SJSA1 (cell line): ENCODE results near the gene CCDC85B. TPM values are rescaled to one million over a fixed set of nuclear protein-coding genes. Genes with fewer than 3 reads are reported as not detected.

ENCODE experiments used
- DNase-seq, 2 experiments: peaks; one replicate each; pipeline ENCODE4 v3.0.0-alpha.2; 2015 to 2020; ENCODE audit warnings: low spot score in 2 of 2, low read depth in 1 of 2
- H3K27ac ChIP-seq: fragments of 250-450 bp; sonication (Bioruptor Pico); 2 replicates; pipeline ENCODE4 v1.5.1; 2020; ENCODE audit warnings: mild to moderate bottlenecking, moderate library complexity
- H3K27me3 ChIP-seq: fragments of 250-450 bp; sonication (Bioruptor Pico); replicated peaks from 2 replicates; pipeline ENCODE4 v1.5.1; 2020; ENCODE audit warnings: mild to moderate bottlenecking, moderate library complexity
- H3K36me3 ChIP-seq: fragments of 250-450 bp; sonication (Bioruptor Pico); 2 replicates; pipeline ENCODE4 v1.5.1; 2020; ENCODE audit warnings: mild to moderate bottlenecking
- H3K4me1 ChIP-seq: fragments of 250-450 bp; sonication (Bioruptor Pico); replicated peaks from 2 replicates; pipeline ENCODE4 v1.6.1; 2021; ENCODE audit warnings: mild to moderate bottlenecking
- H3K4me3 ChIP-seq: fragments of 250-450 bp; sonication (Bioruptor Pico); 2 replicates; pipeline ENCODE4 v1.5.1; 2020; ENCODE audit warnings: mild to moderate bottlenecking
- H3K9me3 ChIP-seq: fragments of 250-450 bp; sonication (Bioruptor Pico); replicated peaks from 2 replicates; pipeline ENCODE4 v1.5.1; 2020; ENCODE audit warnings: mild to moderate bottlenecking
- total RNA-seq: library from RNA; depleted of rRNA; stranded (reverse); fragments of >200 nt; shearing (Covaris generic); gene quantifications from 2 replicates; pipeline ENCODE4 v1.2.3, GENCODE V29; 2014

Gene CCDC85B
- total RNA-seq, 1 experiment from 2014 or later, result 94.0 TPM

DNA sequence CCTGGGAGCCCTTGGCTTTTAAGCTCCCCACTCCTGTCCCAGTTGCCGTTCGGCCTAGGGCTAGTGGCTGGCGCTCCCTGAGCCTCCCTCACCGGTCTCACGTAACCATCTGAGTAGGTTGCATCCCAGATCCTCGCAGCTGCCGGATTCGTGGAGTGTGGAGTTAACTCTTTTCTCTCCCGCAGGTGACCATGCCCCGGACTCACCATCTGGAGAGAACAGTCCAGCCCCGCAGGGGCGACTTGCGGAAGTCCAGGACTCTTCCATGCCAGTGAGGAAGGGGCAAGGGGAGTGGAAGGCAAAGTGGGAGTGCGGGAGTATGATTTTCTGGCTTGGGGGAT lies 29.3 kb upstream of the CCDC85B start:
- Histone ChIP-seq H3K4me3 (peak overlapping the region; percentile 93), H3K36me3 (peaks cover 76% of the 10 kb centered on the region)
- DNase-seq, result peak in 1 of 2 experiments; percentile 66

DNA sequence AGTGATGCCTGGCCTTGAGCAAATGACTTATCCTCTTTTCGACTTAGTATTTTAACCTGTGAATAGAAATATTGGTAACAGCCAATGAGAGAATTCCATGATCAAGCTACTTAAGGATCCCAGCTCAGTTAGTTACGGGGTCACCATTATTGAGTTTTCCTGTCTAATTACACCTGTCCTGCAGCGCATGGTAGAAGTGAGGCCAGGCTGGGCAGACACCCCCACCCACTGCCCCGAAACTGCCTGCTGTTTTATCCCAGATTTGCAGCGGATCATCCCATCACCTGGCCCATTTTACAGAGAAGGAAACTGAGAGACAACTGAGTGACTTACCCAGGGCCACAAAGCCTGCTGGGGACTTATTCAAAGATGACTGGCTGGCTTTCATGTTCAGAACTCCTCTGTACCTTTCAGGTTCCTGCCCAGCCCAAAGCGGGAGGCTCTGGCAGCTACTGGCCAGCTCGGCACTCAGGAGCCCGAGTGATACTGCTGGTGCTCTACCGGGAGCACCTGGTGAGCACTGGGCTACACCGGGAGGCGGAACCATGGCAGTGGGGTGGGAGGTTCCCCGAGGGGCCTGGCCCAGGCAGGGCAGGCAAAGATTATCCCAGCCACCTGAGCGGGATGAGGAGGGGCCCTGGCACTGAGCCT lies 28.8 kb upstream of the CCDC85B start:
- peaks cover 76% of the 10 kb centered on the region for H3K36me3 ChIP-seq
- peak overlapping the region; percentile 93 for H3K4me3 ChIP-seq
- H3K9me3 ChIP-seq, result peaks cover 3% of the 10 kb centered on the region
- peak in 1 of 2 experiments; percentile 64 for DNase-seq
- no peak overlapping the region for H3K27ac ChIP-seq
- H3K4me1 ChIP-seq, result peaks cover 23% of the 10 kb centered on the region
- no peaks in the 10 kb centered on the region for H3K27me3 ChIP-seq

More for the DNA sequence above, 29.3 kb upstream of the CCDC85B start:
- H3K27me3 ChIP-seq, result no peaks in the 10 kb centered on the region
- H3K9me3 ChIP-seq, result peaks cover 3% of the 10 kb centered on the region
- H3K4me1 ChIP-seq, result peaks cover 28% of the 10 kb centered on the region
- H3K27ac ChIP-seq, result peak overlapping the region; percentile 81

DNA sequence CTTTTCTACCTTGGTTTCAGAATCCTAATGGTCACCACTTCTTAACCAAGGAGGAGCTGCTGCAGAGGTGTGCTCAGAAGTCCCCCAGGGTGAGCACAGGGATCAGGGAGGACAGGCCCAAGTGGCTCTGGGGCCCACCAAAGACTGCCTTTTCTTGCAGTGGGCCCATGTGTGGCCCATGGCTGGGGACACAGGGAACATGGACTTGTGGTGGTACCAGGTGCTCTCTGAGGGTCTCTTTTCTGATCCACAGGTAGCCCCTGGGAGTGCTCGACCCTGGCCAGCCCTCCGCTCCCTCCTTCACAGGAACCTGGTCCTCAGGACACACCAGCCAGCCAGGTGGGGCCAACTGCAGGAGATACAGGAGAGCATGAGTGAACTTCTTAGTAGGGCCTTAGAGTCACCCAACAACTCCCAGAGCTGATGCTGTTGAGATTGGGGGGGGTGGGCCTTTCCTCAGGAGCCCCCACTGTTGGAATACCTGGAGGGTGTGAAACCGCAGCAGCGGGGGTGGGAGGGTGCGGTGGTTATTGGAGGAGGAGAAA lies 28.2 kb upstream of the CCDC85B start:
- peak in 1 of 2 experiments; percentile 57 for DNase-seq
- Histone ChIP-seq H3K27ac (no peak overlapping the region), H3K27me3 (no peaks in the 10 kb centered on the region), H3K36me3 (peaks cover 76% of the 10 kb centered on the region), H3K4me1 (peaks cover 22% of the 10 kb centered on the region), H3K4me3 (no peak overlapping the region), H3K9me3 (peaks cover 1% of the 10 kb centered on the region)

DNA sequence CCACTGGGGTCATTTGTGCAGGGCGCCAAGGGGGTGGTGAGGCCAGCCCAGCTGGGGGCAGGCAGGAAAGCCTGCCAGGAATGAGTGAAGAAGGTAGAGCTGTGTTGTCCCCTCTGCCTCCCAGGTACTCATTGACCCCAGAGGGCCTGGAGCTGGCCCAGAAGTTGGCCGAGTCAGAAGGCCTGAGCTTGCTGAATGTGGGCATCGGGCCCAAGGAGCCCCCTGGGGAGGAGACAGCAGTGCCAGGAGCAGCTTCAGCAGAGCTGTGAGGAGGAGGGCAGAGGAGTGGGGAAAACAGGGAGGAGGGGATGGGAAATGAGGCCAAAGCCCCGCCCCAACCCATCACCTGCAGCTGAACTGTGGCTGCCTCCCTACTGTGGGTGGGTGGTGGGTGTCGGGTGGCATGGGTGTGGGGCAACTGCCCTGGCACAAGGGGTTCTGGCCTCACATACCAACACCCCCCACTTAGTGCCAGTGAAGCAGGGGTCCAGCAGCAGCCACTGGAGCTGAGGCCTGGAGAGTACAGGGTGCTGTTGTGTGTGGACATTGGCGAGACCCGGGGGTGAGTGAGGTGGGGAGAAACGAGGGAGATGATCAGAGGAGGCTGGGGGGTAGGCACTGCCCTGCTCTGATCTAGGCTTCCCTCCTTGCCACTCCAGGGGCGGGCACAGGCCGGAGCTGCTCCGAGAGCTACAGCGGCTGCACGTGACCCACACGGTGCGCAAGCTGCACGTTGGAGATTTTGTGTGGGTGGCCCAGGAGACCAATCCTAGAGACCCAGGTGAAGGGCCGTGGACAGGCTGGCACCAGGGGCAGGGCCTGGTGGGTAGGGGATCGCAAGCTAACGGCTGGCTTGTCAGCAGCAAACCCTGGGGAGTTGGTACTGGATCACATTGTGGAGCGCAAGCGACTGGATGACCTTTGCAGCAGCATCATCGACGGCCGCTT lies 27.3 kb upstream of the CCDC85B start:
- peaks cover 22% of the 10 kb centered on the region for H3K4me1 ChIP-seq
- peaks cover 78% of the 10 kb centered on the region for H3K36me3 ChIP-seq
- no peak overlapping the region for H3K27ac ChIP-seq
- no peaks in the 10 kb centered on the region for H3K9me3 ChIP-seq
- no peak overlapping the region for H3K4me3 ChIP-seq
- DNase-seq, result peak in 1 of 2 experiments; percentile 55
- H3K27me3 ChIP-seq, result no peaks in the 10 kb centered on the region

DNA sequence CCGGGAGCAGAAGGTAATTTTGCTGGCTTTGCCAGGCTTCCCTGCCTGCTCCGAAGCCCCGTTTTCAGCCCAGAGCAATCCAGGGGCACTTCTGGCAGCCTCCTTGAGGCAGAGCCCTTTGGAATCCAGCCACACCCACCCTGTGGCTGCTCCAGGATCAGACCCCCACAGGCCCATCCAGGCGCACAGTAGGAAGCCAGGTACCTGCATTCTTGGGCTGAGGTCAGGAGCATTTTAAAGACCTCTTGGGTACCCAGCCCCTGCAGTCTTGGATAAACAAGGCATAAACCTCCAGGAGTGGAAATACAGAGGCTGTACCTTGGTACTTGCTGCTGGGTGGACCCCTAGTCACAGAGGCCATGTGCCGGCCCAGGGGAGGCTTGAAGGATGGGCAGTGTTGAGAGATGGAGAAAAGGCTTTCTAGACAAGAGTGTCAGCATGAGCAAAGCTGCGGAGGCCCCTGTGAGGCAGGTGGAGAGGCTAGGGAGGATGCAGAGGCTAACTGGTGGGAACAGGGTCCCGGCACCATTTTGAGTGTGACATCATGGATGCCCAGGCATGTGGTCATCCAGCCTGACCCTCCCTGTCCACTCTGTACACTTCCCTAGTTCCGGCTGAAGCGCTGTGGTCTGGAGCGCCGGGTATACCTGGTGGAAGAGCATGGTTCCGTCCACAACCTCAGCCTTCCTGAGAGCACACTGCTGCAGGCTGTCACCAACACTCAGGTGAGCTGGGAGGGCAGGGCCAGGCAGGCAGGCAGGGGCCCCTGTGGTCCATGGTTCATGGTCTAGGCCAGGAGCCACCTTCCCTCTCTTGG lies 26.4 kb upstream of the CCDC85B start:
- no peaks in the 10 kb centered on the region for H3K27me3 ChIP-seq
- H3K27ac ChIP-seq, result no peak overlapping the region
- H3K4me1 ChIP-seq, result peaks cover 18% of the 10 kb centered on the region
- H3K9me3 ChIP-seq, result no peaks in the 10 kb centered on the region
- peaks cover 87% of the 10 kb centered on the region for H3K36me3 ChIP-seq
- peak; percentile 1 to 56 for DNase-seq
- no peak overlapping the region for H3K4me3 ChIP-seq

DNA sequence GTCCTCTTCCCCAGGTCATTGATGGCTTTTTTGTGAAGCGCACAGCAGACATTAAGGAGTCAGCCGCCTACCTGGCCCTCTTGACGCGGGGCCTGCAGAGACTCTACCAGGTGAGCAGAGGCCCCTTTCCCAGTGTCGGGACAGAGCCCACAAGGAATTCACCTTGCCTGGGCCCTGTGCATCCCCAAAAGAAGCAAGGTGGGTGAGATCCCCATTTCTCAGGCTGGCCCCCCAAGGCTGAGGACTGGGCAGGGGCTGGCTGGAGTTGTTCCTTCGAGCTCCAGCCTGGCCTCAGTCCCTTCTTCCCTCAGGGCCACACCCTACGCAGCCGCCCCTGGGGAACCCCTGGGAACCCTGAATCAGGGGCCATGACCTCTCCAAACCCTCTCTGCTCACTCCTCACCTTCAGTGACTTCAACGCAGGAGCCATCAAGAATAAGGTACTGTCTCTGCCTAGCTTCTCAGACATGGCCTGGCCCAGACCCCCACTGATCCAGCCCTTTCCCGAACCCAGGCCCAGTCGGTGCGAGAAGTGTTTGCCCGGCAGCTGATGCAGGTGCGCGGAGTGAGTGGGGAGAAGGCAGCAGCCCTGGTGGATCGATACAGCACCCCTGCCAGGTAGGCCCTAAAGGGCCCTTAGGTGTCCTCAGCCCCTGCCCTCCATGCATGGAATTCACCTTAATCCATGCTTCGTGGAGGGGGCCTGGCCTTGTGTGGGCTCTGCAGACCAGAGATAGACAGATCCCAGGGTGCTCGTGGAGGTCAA lies 25.6 kb upstream of the CCDC85B start:
- H3K27me3 ChIP-seq, result no peaks in the 10 kb centered on the region
- H3K4me1 ChIP-seq, result peaks cover 15% of the 10 kb centered on the region
- H3K4me3 ChIP-seq, result no peak overlapping the region
- DNase-seq, result peak in 1 of 2 experiments; percentile 52
- no peaks in the 10 kb centered on the region for H3K9me3 ChIP-seq
- no peak overlapping the region for H3K27ac ChIP-seq
- H3K36me3 ChIP-seq, result peaks cover 95% of the 10 kb centered on the region

DNA sequence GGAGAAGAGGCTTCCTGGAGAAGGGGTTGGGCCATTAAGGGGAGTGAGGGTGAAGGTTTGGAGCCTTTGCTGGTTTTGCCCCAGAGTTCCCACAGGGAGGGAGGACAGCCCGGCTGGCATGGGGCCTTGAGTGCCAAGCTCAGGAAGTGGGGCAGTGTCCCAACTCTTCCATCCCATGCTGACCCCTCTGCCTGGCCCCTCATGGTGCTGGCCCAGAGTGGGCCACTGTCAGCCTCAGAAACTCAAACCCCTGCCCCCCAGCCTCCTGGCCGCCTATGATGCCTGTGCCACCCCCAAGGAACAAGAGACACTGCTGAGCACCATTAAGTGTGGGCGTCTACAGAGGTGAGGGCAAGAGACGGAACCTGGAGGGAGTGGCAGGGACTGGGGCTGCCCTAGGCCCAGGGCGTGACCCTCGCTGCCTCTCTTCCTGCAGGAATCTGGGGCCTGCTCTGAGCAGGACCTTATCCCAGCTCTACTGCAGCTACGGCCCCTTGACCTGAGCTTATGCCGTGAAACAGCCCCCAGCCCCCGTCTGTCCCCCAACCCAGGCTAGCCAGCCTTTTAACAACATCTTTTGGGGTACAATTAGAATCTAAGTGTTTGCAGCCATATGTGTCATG lies 24.8 kb upstream of the CCDC85B start:
- peak in 1 of 2 experiments; percentile 52 for DNase-seq
- Histone ChIP-seq H3K36me3 (peaks cover 100% of the 10 kb centered on the region), H3K27me3 (no peaks in the 10 kb centered on the region)

DNA sequence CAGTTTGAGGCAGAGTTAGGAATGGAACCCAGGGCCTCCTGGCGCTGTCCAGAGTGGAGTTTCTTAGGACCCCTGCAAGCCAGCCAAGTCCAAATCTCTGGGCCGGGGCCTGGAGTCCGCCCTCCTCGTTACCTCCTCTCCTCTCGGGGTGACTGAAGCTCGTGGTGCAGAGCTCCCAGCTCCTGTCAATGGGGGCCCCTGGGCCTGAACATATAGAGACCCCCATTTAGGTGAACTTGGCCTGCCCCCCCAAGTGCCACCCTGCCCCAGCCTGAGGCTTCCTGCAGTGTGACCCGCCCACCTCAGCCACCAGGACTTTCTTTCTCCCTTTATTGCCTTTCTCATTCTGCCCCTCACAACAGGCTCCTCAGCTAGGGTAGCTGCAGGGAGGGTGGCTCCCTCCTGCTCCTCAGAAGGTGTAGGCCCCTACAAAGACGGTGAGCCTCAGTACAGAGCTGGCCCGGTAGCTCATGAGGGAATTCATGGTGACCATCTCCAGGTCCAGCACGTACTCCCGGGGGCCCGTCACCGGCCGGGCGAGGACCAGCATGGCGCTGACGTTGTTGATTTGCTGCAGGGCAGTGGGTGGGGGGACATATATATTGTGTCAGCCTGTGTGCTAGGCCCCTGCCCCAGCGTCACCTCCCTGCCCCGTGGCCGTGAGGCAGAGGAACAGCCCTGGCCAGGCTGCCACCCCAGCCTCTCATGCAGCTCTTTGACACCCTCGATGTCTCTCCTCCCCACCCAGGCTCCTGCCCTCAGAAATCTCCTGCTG lies 23.8 kb upstream of the CCDC85B start:
- peak in 1 of 2 experiments; percentile 57 for DNase-seq
- Histone ChIP-seq H3K9me3 (no peaks in the 10 kb centered on the region), H3K36me3 (peaks cover 100% of the 10 kb centered on the region), H3K4me1 (peaks cover 26% of the 10 kb centered on the region), H3K4me3 (no peak overlapping the region), H3K27me3 (no peaks in the 10 kb centered on the region), H3K27ac (no peak overlapping the region)

More for the DNA sequence above, 24.8 kb upstream of the CCDC85B start:
- Histone ChIP-seq H3K4me1 (peaks cover 20% of the 10 kb centered on the region), H3K4me3 (no peak overlapping the region), H3K9me3 (no peaks in the 10 kb centered on the region), H3K27ac (no peak overlapping the region)

DNA sequence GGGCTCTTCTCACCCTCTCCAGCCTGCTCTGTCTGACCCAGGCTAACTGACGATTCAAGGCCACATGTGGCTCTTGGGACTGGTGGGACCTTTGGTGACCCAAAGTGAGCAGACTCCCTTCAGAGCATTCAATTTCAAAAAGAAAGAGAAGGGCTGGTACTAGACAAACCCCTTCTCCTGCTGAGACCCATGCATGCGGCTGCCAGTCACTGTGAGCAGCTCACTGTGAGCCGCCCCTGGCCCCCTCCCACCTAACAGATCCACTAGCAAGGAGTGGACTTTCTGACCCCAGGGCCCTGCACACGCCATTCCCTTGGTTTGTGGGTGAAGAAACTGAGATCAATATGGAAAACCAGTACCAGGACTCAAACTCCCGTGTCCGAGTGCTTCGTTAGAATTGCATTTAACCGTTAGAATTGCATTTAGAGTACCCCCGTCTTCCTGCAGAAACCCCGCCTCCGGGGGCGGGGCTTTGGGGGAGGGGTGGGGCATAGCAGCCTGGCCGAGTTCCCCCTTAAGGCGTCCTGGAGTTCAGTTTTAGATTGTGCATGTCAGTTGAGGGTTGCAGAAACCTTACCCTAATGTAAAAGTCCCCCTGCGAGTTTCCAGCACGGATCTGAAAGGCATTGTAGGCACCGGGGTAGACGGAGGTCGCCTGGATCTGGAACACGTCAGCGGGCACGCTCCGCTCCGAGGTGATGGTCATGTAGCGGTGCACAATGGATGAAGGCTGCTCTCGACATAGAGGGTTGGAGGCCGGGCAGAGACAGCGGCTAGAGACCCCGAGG lies 23.0 kb upstream of the CCDC85B start:
- Histone ChIP-seq H3K27me3 (no peaks in the 10 kb centered on the region), H3K4me1 (peaks cover 25% of the 10 kb centered on the region), H3K27ac (no peak overlapping the region), H3K4me3 (no peak overlapping the region), H3K36me3 (peaks cover 97% of the 10 kb centered on the region), H3K9me3 (0 out of 2 replicates have a peak, but pooled peaks cover 3% of the 10 kb centered on the region)
- peak in 1 of 2 experiments; percentile 61 for DNase-seq

DNA sequence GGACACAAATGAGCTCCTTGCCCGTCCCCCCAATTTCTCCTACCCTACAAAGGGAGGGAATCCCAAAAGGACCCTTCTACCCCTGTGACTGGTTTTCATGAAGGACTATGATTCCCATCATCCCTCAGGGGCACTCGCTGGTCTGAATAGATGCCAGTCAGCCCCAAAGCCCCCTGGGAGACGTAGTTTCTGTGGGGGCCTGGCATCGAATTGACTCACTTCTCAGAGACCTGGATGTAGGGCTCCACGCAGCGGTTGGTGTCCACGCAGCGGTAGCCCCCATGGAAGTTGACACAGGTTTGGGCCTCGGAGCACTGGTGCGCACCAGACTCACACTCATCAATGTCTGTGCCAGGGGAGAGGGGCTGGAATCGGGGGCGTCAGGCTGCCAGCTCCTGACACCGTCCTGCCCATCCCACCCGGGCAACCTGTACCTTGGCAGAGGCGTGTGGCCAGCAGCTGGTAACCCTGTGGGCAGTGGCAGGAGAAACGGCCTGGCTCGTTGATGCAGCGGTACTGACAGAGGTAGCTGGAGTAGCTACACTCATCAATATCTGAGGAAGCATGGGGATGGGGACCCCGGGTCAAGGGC lies 22.3 kb upstream of the CCDC85B start:
- Histone ChIP-seq H3K4me3 (no peak overlapping the region), H3K9me3 (0 out of 2 replicates have a peak, but pooled peaks cover 3% of the 10 kb centered on the region), H3K36me3 (peaks cover 93% of the 10 kb centered on the region), H3K27ac (no peak overlapping the region), H3K27me3 (no peaks in the 10 kb centered on the region), H3K4me1 (peaks cover 29% of the 10 kb centered on the region)
- DNase-seq, result peak in 1 of 2 experiments; percentile 63

DNA sequence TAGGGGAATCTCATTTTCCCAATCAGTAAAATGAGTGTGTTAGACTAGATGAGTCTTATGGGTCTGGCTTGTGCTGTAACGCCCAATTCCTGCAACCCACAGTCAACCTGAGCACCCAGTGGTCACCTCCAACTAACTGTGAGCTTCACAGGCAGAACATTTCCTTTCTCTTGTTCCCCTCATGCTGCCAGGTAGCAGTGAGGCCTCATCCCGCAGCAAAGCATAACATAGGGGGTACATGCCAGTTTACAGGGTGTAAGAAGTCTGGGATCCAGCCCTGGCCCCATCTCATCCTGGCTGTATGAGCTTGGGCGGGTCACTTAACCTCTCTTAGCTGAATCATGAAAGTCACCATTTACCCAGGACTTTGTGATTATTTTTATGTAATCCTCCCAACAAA lies 21.6 kb upstream of the CCDC85B start:
- H3K27me3 ChIP-seq, result no peaks in the 10 kb centered on the region
- peaks cover 35% of the 10 kb centered on the region for H3K4me1 ChIP-seq
- no peak overlapping the region for H3K27ac ChIP-seq
- no peak for DNase-seq
- no peak overlapping the region for H3K4me3 ChIP-seq
- H3K9me3 ChIP-seq, result 0 out of 2 replicates have a peak, but pooled peaks cover 3% of the 10 kb centered on the region
- H3K36me3 ChIP-seq, result peaks cover 85% of the 10 kb centered on the region
